Measurements from ENCODE around the gene GRB2.

GRB2 gene

GRCh38 chr17:75402026-75402425 lies 3.5 kb downstream of the GRB2 start:
- H3K9ac ChIP-seq (ENCODE audit: low read length in 5 of 5) = peak overlapping the region in 2 of 5 donors; percentile 23 to 62
- H3K9me3 ChIP-seq (ENCODE audit: control insufficient read depth in 5 of 5, low read length in 5 of 5) = no peaks in the 10 kb centered on the region
- H3K27ac ChIP-seq (ENCODE audit: low read depth, low read length) = no peak overlapping the region
- no peaks in the 10 kb centered on the region for H3K36me3 ChIP-seq (ENCODE audit: control insufficient read depth in 5 of 5, insufficient read depth in 5 of 5, low read length in 5 of 5)
- H3K27me3 ChIP-seq (ENCODE audit: control insufficient read depth in 5 of 5, insufficient read depth in 4 of 5, low read length in 5 of 5) = no peaks in the 10 kb centered on the region
- no peak overlapping the region for H3K4me3 ChIP-seq (ENCODE audit: low read depth in 1 of 5, low read length in 5 of 5)
- H3K4me1 ChIP-seq (ENCODE audit: control insufficient read depth in 5 of 5, insufficient read depth in 5 of 5, low read length in 5 of 5) = peaks cover 4 to 45% (median 32%) of the 10 kb centered on the region in 5 donors

- Histone ChIP-seq H3K36me3 (ENCODE audit: control insufficient read depth in 5 of 5, insufficient read depth in 5 of 5, low read length in 5 of 5) (no peaks in the 10 kb centered on the region), H3K27me3 (ENCODE audit: control insufficient read depth in 5 of 5, insufficient read depth in 4 of 5, low read length in 5 of 5) (no peaks in the 10 kb centered on the region), H3K9me3 (ENCODE audit: control insufficient read depth in 5 of 5, low read length in 5 of 5) (no peaks in the 10 kb centered on the region), H3K4me1 (ENCODE audit: control insufficient read depth in 5 of 5, insufficient read depth in 5 of 5, low read length in 5 of 5) (peaks cover 0 to 50% (median 33%) of the 10 kb centered on the region in 5 donors), H3K27ac (ENCODE audit: low read depth, low read length) (no peak overlapping the region), H3K4me3 (ENCODE audit: low read depth in 1 of 5, low read length in 5 of 5) (no peak overlapping the region), H3K9ac (ENCODE audit: low read length in 5 of 5) (no peak overlapping the region)
Measured at GRCh38 chr17:75400326-75400939, 5.0 kb downstream of the GRB2 start.

- Histone ChIP-seq H3K4me1 (ENCODE audit: control insufficient read depth in 5 of 5, insufficient read depth in 5 of 5, low read length in 5 of 5) (peaks cover 10 to 51% (median 42%) of the 10 kb centered on the region in 5 donors), H3K27ac (ENCODE audit: low read depth, low read length) (no peak overlapping the region), H3K27me3 (ENCODE audit: control insufficient read depth in 5 of 5, insufficient read depth in 4 of 5, low read length in 5 of 5) (no peaks in the 10 kb centered on the region), H3K9me3 (ENCODE audit: control insufficient read depth in 5 of 5, low read length in 5 of 5) (no peaks in the 10 kb centered on the region), H3K4me3 (ENCODE audit: low read depth in 1 of 5, low read length in 5 of 5) (no peak overlapping the region), H3K36me3 (ENCODE audit: control insufficient read depth in 5 of 5, insufficient read depth in 5 of 5, low read length in 5 of 5) (peaks cover 0 to 2% (median 0%) of the 10 kb centered on the region in 5 donors), H3K9ac (ENCODE audit: low read length in 5 of 5) (no peak overlapping the region)
Measured at GRCh38 chr17:75398279-75398678, 7.2 kb downstream of the GRB2 start.

- Histone ChIP-seq H3K27ac (ENCODE audit: low read depth, low read length) (peak overlapping the region; percentile 24), H3K27me3 (ENCODE audit: control insufficient read depth in 5 of 5, insufficient read depth in 4 of 5, low read length in 5 of 5) (no peaks in the 10 kb centered on the region), H3K9me3 (ENCODE audit: control insufficient read depth in 5 of 5, low read length in 5 of 5) (no peaks in the 10 kb centered on the region), H3K4me3 (ENCODE audit: low read depth in 1 of 5, low read length in 5 of 5) (no peak overlapping the region), H3K4me1 (ENCODE audit: control insufficient read depth in 5 of 5, insufficient read depth in 5 of 5, low read length in 5 of 5) (peaks cover 10 to 59% (median 46%) of the 10 kb centered on the region in 5 donors), H3K36me3 (ENCODE audit: control insufficient read depth in 5 of 5, insufficient read depth in 5 of 5, low read length in 5 of 5) (peaks cover 0 to 5% (median 0%) of the 10 kb centered on the region in 5 donors), H3K9ac (ENCODE audit: low read length in 5 of 5) (peak overlapping the region in 2 of 5 donors; percentile 25 to 45)
Measured at GRCh38 chr17:75397217-75397616, 8.3 kb downstream of the GRB2 start.

- H3K4me1 ChIP-seq (ENCODE audit: control insufficient read depth in 5 of 5, insufficient read depth in 5 of 5, low read length in 5 of 5) = peaks cover 10 to 61% (median 46%) of the 10 kb centered on the region in 5 donors
- peak overlapping the region; percentile 24 for H3K27ac ChIP-seq (ENCODE audit: low read depth, low read length)
- H3K27me3 ChIP-seq (ENCODE audit: control insufficient read depth in 5 of 5, insufficient read depth in 4 of 5, low read length in 5 of 5) = no peaks in the 10 kb centered on the region
- H3K4me3 ChIP-seq (ENCODE audit: low read depth in 1 of 5, low read length in 5 of 5) = no peak overlapping the region
- H3K36me3 ChIP-seq (ENCODE audit: control insufficient read depth in 5 of 5, insufficient read depth in 5 of 5, low read length in 5 of 5) = peaks cover 0 to 9% (median 0%) of the 10 kb centered on the region in 5 donors
- H3K9ac ChIP-seq (ENCODE audit: low read length in 5 of 5) = peak overlapping the region in 3 of 5 donors; percentile 25 to 45 (median 30)
- no peaks in the 10 kb centered on the region for H3K9me3 ChIP-seq (ENCODE audit: control insufficient read depth in 5 of 5, low read length in 5 of 5)
Measured at GRCh38 chr17:75396796-75397195, 8.7 kb downstream of the GRB2 start.

GRCh38 chr17:75396025-75396424 lies 9.5 kb downstream of the GRB2 start:
- Histone ChIP-seq H3K4me1 (ENCODE audit: control insufficient read depth in 5 of 5, insufficient read depth in 5 of 5, low read length in 5 of 5) (peaks cover 10 to 60% (median 43%) of the 10 kb centered on the region in 5 donors), H3K9ac (ENCODE audit: low read length in 5 of 5) (no peak overlapping the region), H3K4me3 (ENCODE audit: low read depth in 1 of 5, low read length in 5 of 5) (no peak overlapping the region), H3K9me3 (ENCODE audit: control insufficient read depth in 5 of 5, low read length in 5 of 5) (no peaks in the 10 kb centered on the region), H3K36me3 (ENCODE audit: control insufficient read depth in 5 of 5, insufficient read depth in 5 of 5, low read length in 5 of 5) (peaks cover 0 to 9% (median 0%) of the 10 kb centered on the region in 5 donors), H3K27me3 (ENCODE audit: control insufficient read depth in 5 of 5, insufficient read depth in 4 of 5, low read length in 5 of 5) (no peaks in the 10 kb centered on the region), H3K27ac (ENCODE audit: low read depth, low read length) (no peak overlapping the region)

- Histone ChIP-seq H3K9me3 (ENCODE audit: control insufficient read depth in 5 of 5, low read length in 5 of 5) (no peaks in the 10 kb centered on the region), H3K27ac (ENCODE audit: low read depth, low read length) (peak overlapping the region; percentile 80), H3K36me3 (ENCODE audit: control insufficient read depth in 5 of 5, insufficient read depth in 5 of 5, low read length in 5 of 5) (peaks cover 0 to 10% (median 0%) of the 10 kb centered on the region in 5 donors), H3K4me1 (ENCODE audit: control insufficient read depth in 5 of 5, insufficient read depth in 5 of 5, low read length in 5 of 5) (peaks cover 13 to 66% (median 54%) of the 10 kb centered on the region in 5 donors), H3K9ac (ENCODE audit: low read length in 5 of 5) (peak overlapping the region; percentile 47 to 89 (median 83)), H3K4me3 (ENCODE audit: low read depth in 1 of 5, low read length in 5 of 5) (peak overlapping the region; percentile 71 to 94 (median 86)), H3K27me3 (ENCODE audit: control insufficient read depth in 5 of 5, insufficient read depth in 4 of 5, low read length in 5 of 5) (no peaks in the 10 kb centered on the region)
Measured at GRCh38 chr17:75394332-75394918, 11.1 kb downstream of the GRB2 start.

- Histone ChIP-seq H3K4me3 (ENCODE audit: low read depth in 1 of 5, low read length in 5 of 5) (peak overlapping the region; percentile 71 to 94 (median 86)), H3K27me3 (ENCODE audit: control insufficient read depth in 5 of 5, insufficient read depth in 4 of 5, low read length in 5 of 5) (no peaks in the 10 kb centered on the region), H3K9me3 (ENCODE audit: control insufficient read depth in 5 of 5, low read length in 5 of 5) (no peaks in the 10 kb centered on the region), H3K36me3 (ENCODE audit: control insufficient read depth in 5 of 5, insufficient read depth in 5 of 5, low read length in 5 of 5) (peaks cover 0 to 10% (median 0%) of the 10 kb centered on the region in 5 donors), H3K9ac (ENCODE audit: low read length in 5 of 5) (peak overlapping the region; percentile 83 to 89 (median 85)), H3K4me1 (ENCODE audit: control insufficient read depth in 5 of 5, insufficient read depth in 5 of 5, low read length in 5 of 5) (peaks cover 13 to 70% (median 54%) of the 10 kb centered on the region in 5 donors), H3K27ac (ENCODE audit: low read depth, low read length) (peak overlapping the region; percentile 80)
Measured at GRCh38 chr17:75393523-75394331, 11.8 kb downstream of the GRB2 start.

GRCh38 chr17:75392559-75392958 lies 12.9 kb downstream of the GRB2 start:
- Histone ChIP-seq H3K9ac (ENCODE audit: low read length in 5 of 5) (peak overlapping the region in 2 of 5 donors; percentile 85 to 88), H3K9me3 (ENCODE audit: control insufficient read depth in 5 of 5, low read length in 5 of 5) (no peaks in the 10 kb centered on the region), H3K27ac (ENCODE audit: low read depth, low read length) (peak overlapping the region; percentile 80), H3K4me1 (ENCODE audit: control insufficient read depth in 5 of 5, insufficient read depth in 5 of 5, low read length in 5 of 5) (peaks cover 13 to 82% (median 62%) of the 10 kb centered on the region in 5 donors), H3K4me3 (ENCODE audit: low read depth in 1 of 5, low read length in 5 of 5) (peak overlapping the region in 3 of 5 donors; percentile 9 to 86 (median 79)), H3K36me3 (ENCODE audit: control insufficient read depth in 5 of 5, insufficient read depth in 5 of 5, low read length in 5 of 5) (peaks cover 0 to 10% (median 0%) of the 10 kb centered on the region in 5 donors), H3K27me3 (ENCODE audit: control insufficient read depth in 5 of 5, insufficient read depth in 4 of 5, low read length in 5 of 5) (no peaks in the 10 kb centered on the region)
